HCT116 (cell line): ENCODE data around the gene GLIPR1. TPM values are rescaled to one million over a fixed set of nuclear protein-coding genes. Genes with fewer than 3 reads are reported as not detected.

Experiments used
- ATAC-seq: fragments of 200-7000 bp; cut with Tn5 transposase; 2 replicates; pipeline ENCODE4 v1.9.1; 2020; ENCODE audit warnings: mild to moderate bottlenecking, moderate library complexity
- BruUV-seq: library from RNA; stranded (reverse); fragments of 400-500 nt; replicated peaks from 2 replicates; lab custom pipeline; 2021; lab: Mats Ljungman, UMichigan
- CTCF ChIA-PET: fragments of 300-600 bp; sonication (Branson Sonifier 250); formaldehyde crosslinking; loops from one replicate; lab custom pipeline; 2021; ENCODE audit warnings: antibody characterized with exemption; lab: Charles Lee
- POLR2A ChIA-PET: fragments of 300-600, 350-600 bp; sonication (Branson Sonifier 250); formaldehyde crosslinking; loops from one replicate; lab custom pipeline; 2021; ENCODE audit warnings: antibody characterized with exemption; lab: Charles Lee
- RAD21 ChIA-PET, 2 experiments: fragments of 300-600 bp; sonication (Branson Sonifier 250); formaldehyde crosslinking; loops; one replicate each; lab custom pipeline; 2023; ENCODE audit warnings: low total read pairs in 2 of 2; ENCODE audit not compliant: uncharacterized antibody in 2 of 2, unreplicated experiment in 2 of 2, low non-redundant PET in 1 of 2; lab: Charles Lee
- DNase-seq: peaks from one replicate; pipeline ENCODE4 v3.0.0-alpha.2; 2010; ENCODE audit warnings: low read depth, low spot score
- H2AFZ ChIP-seq: fragments of 200-600 bp; shearing (Covaris generic), sonication (generic); 2 replicates; pipeline ENCODE4 v1.6.1; 2017; ENCODE audit warnings: low read depth, mixed run types, mixed read lengths, antibody characterized with exemption, low read length; ENCODE audit not compliant: poor library complexity, severe bottlenecking
- H3K27ac ChIP-seq: 2 replicates; pipeline ENCODE4 v1.5.1; 2012; ENCODE audit warnings: low read depth, low read length
- H3K27me3 ChIP-seq: fragments of 200-600 bp; sonication (generic); 2 replicates; pipeline ENCODE4 v1.6.1; 2016; ENCODE audit warnings: mixed run types, low read length, mixed read lengths; ENCODE audit not compliant: insufficient read depth
- H3K36me3 ChIP-seq, 2 experiments: fragments of 200-500 bp in 1 of 2; fragments of 200-600 bp in 1 of 2; sonication (Bioruptor generic) in 1 of 2; sonication (generic) in 1 of 2; 2 replicates each; pipeline versions ENCODE4 v1.5.1 to v1.6.1; 2014 to 2016; ENCODE audit warnings: low read length in 2 of 2, inconsistent platforms in 1 of 2, mixed read lengths in 1 of 2, mixed run types in 1 of 2; ENCODE audit not compliant: insufficient read depth in 2 of 2, control insufficient read depth in 1 of 2
- H3K4me1 ChIP-seq, 2 experiments: fragments of 200-600 bp in 1 of 2; sonication (generic) in 1 of 2; 2 replicates each; pipeline versions ENCODE4 v1.5.1 to v1.6.1; 2012 to 2017; ENCODE audit warnings: low read length in 2 of 2, inconsistent platforms in 1 of 2, mild to moderate bottlenecking in 1 of 2, mixed read lengths in 1 of 2, mixed run types in 1 of 2, moderate library complexity in 1 of 2; ENCODE audit not compliant: insufficient read depth in 2 of 2, control insufficient read depth in 1 of 2
- H3K4me2 ChIP-seq: fragments of 200-600 bp; sonication (generic); 2 replicates; pipeline ENCODE4 v1.6.1; 2017; ENCODE audit warnings: mixed run types, low read length, mixed read lengths
- H3K4me3 ChIP-seq, 2 experiments: fragments of 200-600 bp in 1 of 2; sonication (generic) in 1 of 2; replicated peaks in 1 of 2; 2 replicates each; pipeline ENCODE4 v1.5.1; 2011 to 2016; ENCODE audit warnings: low read length in 2 of 2, control low read depth in 1 of 2, low read depth in 1 of 2, mild to moderate bottlenecking in 1 of 2, mixed read lengths in 1 of 2, mixed run types in 1 of 2
- H3K79me2 ChIP-seq: fragments of 200-600 bp; sonication (generic); 2 replicates; pipeline ENCODE4 v1.6.1; 2017; ENCODE audit warnings: mild to moderate bottlenecking, mixed run types, low read length, moderate library complexity, mixed read lengths; ENCODE audit not compliant: insufficient read depth
- H3K9ac ChIP-seq: fragments of 200-600 bp; sonication (generic); 2 replicates; pipeline ENCODE4 v1.6.1; 2016; ENCODE audit warnings: low read length, mixed read lengths
- H3K9me2 ChIP-seq: fragments of 200-600 bp; sonication (generic), shearing (Covaris generic); 2 replicates; pipeline ENCODE4 v1.6.1; 2017; ENCODE audit warnings: mixed run types, mild to moderate bottlenecking, moderate library complexity; ENCODE audit not compliant: insufficient read depth
- H3K9me3 ChIP-seq, 2 experiments: fragments of 200-500 bp in 1 of 2; fragments of 200-600 bp in 1 of 2; sonication (Bioruptor generic) in 1 of 2; sonication (generic) in 1 of 2; 2 replicates each; pipeline ENCODE4 v1.6.1; 2014 to 2017; ENCODE audit warnings: low read length in 2 of 2, mixed read lengths in 2 of 2, inconsistent platforms in 1 of 2, low read depth in 1 of 2, mild to moderate bottlenecking in 1 of 2, mixed run types in 1 of 2, moderate library complexity in 1 of 2; ENCODE audit not compliant: control insufficient read depth in 1 of 2, insufficient read depth in 1 of 2
- H4K20me1 ChIP-seq: fragments of 200-600 bp; sonication (generic), shearing (Covaris generic); 2 replicates; pipeline ENCODE4 v1.6.1; 2017; ENCODE audit warnings: mixed run types, mild to moderate bottlenecking, moderate library complexity; ENCODE audit not compliant: insufficient read depth
- CBX3 ChIP-seq: IDR thresholded peaks from 2 replicates; pipeline ENCODE4 v1.6.1; 2012; ENCODE audit warnings: low read depth
- CTCF ChIP-seq, 3 experiments: fragments of 200-600 bp in 1 of 3; sonication (generic) in 1 of 3; IDR thresholded peaks in 2 of 3; conservative IDR thresholded peaks in 1 of 3; 2 replicates each; pipeline ENCODE4 v1.5.1; 2012 to 2017; ENCODE audit warnings: low read depth in 2 of 3, low read length in 2 of 3, antibody characterized with exemption in 1 of 3, borderline replicate concordance in 1 of 3, control low read depth in 1 of 3, mild to moderate bottlenecking in 1 of 3, mixed read lengths in 1 of 3, mixed run types in 1 of 3, moderate library complexity in 1 of 3; ENCODE audit not compliant: insufficient read depth in 1 of 3
- EGR1 ChIP-seq: IDR thresholded peaks from 2 replicates; pipeline ENCODE4 v1.6.1; 2012; ENCODE audit warnings: low read depth
- ELF1 ChIP-seq: IDR thresholded peaks from 2 replicates; pipeline ENCODE4 v1.6.1; 2012; ENCODE audit warnings: low read depth, borderline replicate concordance
- EZH2phosphoT487 ChIP-seq: fragments of 200-600 bp; IDR thresholded peaks from 2 replicates; pipeline ENCODE4 v1.6.1; 2018; ENCODE audit warnings: antibody characterized with exemption, borderline replicate concordance
- POLR2A ChIP-seq: IDR thresholded peaks from 2 replicates; pipeline ENCODE4 v1.7.0; 2011; ENCODE audit warnings: borderline replicate concordance; ENCODE audit not compliant: insufficient read depth, insufficient read length; ENCODE audit errors: extremely low read depth
- SP1 ChIP-seq: IDR thresholded peaks from 2 replicates; pipeline ENCODE4 v1.6.1; 2012; ENCODE audit warnings: low read depth
- SRF ChIP-seq: IDR thresholded peaks from 2 replicates; pipeline ENCODE4 v1.6.1; 2012; ENCODE audit warnings: low read depth
- YY1 ChIP-seq: IDR thresholded peaks from 2 replicates; pipeline ENCODE4 v1.6.1; 2011; ENCODE audit warnings: low read length, low read depth, moderate library complexity, mild to moderate bottlenecking; ENCODE audit not compliant: insufficient replicate concordance; ENCODE audit errors: extremely low read depth
- ZBTB33 ChIP-seq: IDR thresholded peaks from 2 replicates; pipeline ENCODE4 v1.6.1; 2011; ENCODE audit warnings: mild to moderate bottlenecking, low read length, moderate library complexity; ENCODE audit not compliant: insufficient replicate concordance; ENCODE audit errors: extremely low read depth
- intact Hi-C: fragments of 100-400 bp; cut with micrococcal nuclease; formaldehyde crosslinking; loops from 2 replicates; pipeline ENCODE4 v1.10.0; 2022
- total RNA-seq: library from RNA; stranded (reverse); gene quantifications from one replicate; pipeline ENCODE4 v1.2.1, GENCODE V29; 2021; ENCODE audit not compliant: unreplicated experiment
- TF ChIP-seq, protein P1 (sequence below): IDR thresholded peaks from 2 replicates; pipeline ENCODE4 v1.6.1; 2012; ENCODE audit warnings: low read depth

GLIPR1 gene
- total RNA-seq, 1 experiment from 2014 or later, result 0.39 TPM

DNA sequence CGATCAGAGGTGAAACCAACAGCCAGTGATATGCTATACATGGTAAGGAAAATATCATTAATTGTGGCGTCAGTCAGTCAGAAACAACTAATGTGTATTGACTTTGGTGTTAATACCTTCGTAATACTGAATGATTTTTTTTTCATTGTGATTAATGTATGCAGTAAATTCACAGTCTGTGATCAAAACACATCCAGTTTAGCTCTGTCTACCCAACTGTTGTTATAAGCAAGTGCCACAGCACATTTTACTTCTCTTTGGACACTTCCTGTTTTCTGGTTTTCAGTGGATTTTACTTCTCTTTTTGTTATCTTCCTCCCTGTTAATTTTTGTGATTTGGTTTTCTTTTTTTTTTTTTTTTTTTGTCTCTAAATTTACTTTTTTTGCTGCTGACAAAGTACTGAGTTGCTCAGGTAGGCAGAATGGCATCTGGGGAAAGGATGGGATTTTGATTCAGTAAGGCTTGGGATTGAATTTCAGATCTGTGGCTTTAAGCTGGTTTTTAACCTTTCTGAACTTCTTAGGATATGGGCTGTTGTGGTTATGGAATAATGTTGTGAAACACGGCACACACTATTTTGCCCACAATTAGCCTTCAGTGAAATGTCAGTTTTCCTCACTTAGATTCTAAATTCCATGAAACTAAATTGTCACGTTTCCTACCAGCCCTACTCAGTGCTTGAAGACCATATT lies 604 bp downstream of the GLIPR1 start (continued):
- TF ChIP-seq, protein P1, sequence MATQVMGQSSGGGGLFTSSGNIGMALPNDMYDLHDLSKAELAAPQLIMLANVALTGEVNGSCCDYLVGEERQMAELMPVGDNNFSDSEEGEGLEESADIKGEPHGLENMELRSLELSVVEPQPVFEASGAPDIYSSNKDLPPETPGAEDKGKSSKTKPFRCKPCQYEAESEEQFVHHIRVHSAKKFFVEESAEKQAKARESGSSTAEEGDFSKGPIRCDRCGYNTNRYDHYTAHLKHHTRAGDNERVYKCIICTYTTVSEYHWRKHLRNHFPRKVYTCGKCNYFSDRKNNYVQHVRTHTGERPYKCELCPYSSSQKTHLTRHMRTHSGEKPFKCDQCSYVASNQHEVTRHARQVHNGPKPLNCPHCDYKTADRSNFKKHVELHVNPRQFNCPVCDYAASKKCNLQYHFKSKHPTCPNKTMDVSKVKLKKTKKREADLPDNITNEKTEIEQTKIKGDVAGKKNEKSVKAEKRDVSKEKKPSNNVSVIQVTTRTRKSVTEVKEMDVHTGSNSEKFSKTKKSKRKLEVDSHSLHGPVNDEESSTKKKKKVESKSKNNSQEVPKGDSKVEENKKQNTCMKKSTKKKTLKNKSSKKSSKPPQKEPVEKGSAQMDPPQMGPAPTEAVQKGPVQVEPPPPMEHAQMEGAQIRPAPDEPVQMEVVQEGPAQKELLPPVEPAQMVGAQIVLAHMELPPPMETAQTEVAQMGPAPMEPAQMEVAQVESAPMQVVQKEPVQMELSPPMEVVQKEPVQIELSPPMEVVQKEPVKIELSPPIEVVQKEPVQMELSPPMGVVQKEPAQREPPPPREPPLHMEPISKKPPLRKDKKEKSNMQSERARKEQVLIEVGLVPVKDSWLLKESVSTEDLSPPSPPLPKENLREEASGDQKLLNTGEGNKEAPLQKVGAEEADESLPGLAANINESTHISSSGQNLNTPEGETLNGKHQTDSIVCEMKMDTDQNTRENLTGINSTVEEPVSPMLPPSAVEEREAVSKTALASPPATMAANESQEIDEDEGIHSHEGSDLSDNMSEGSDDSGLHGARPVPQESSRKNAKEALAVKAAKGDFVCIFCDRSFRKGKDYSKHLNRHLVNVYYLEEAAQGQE, result no peak
- TF ChIP-seq, all 23 proteins: peak for 0

DNA sequence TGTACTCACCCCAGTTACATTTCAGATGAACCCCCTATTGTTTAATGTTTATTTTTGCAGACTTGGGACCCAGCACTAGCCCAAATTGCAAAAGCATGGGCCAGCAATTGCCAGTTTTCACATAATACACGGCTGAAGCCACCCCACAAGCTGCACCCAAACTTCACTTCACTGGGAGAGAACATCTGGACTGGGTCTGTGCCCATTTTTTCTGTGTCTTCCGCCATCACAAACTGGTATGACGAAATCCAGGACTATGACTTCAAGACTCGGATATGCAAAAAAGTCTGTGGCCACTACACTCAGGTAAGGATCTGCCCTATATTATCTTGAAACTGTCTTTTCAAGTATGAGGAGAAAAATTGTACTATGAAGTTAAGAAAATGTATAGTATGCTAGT lies 1.2 kb downstream of the GLIPR1 start:
- H3K9ac ChIP-seq, result no peak overlapping the region
- TF ChIP-seq SRF (no peak), CTCF (IDR thresholded peaks at IDR 0.05 in 2 of 3, conservative IDR thresholded peaks at IDR 0.05 in 1 of 3; ENCODE audit: borderline replicate concordance in 1 of 3, insufficient read depth in 1 of 3, low read depth in 2 of 3, low read length in 2 of 3) (no peak), EGR1 (no peak), ZBTB33 (no peak), POLR2A (no peak), EZH2phosphoT487 (no peak), CBX3 (no peak), ELF1 (no peak), YY1 (no peak), SP1 (no peak)
- TF ChIP-seq, protein P1, result no peak
- TF ChIP-seq, all 23 proteins: peak for 0
- CTCF ChIA-PET, result no interaction called here
- H3K79me2 ChIP-seq, result no peaks in the 10 kb centered on the region
- RAD21 ChIA-PET, result no interaction called here
- DNase-seq (no peak), ATAC-seq (no peak)
- no TSS peak for BruUV-seq
- no peak overlapping the region for H3K27ac ChIP-seq
- peaks cover 6 to 16% of the 10 kb centered on the region in 2 experiments for H3K4me1 ChIP-seq
- H3K9me3 ChIP-seq, result no peaks in the 10 kb centered on the region
- H3K4me2 ChIP-seq, result no peak overlapping the region
- POLR2A ChIA-PET, result no interaction called here
- H3K9me2 ChIP-seq, result no peaks in the 10 kb centered on the region
- no peak overlapping the region for H2AFZ ChIP-seq
- no peaks in the 10 kb centered on the region for H3K27me3 ChIP-seq
- no peaks in the 10 kb centered on the region for H3K36me3 ChIP-seq
- no peak overlapping the region for H3K4me3 ChIP-seq
- no peaks in the 10 kb centered on the region for H4K20me1 ChIP-seq
- intact Hi-C loops, result no loop called here
